Measurements from ENCODE around the gene TIRAP.

The TIRAP gene

GRCh38 chr11:126338346-126339055, 55.6 kb downstream of the TIRAP start:
- DNase-seq (ENCODE audit: low read depth) = no peak

GRCh38 chr11:126339073-126339862, 56.4 kb downstream of the TIRAP start:
- no peak for TF ChIP-seq CTCF (IDR thresholded peaks at IDR 0.05; ENCODE audit: low read length, missing control alignments)
- H3K4me3 ChIP-seq (replicated peaks; ENCODE audit: low read depth, low read length) = no peak overlapping the region
- no peak for DNase-seq (ENCODE audit: low read depth)

More at GRCh38 chr11:126338346-126339055, 55.6 kb downstream of the TIRAP start:
- no peak overlapping the region for H3K4me3 ChIP-seq (replicated peaks; ENCODE audit: low read depth, low read length)
- no peak for TF ChIP-seq CTCF (IDR thresholded peaks at IDR 0.05; ENCODE audit: low read length, missing control alignments)

GRCh38 chr11:126339863-126340434, 57.1 kb downstream of the TIRAP start:
- no peak overlapping the region for H3K4me3 ChIP-seq (replicated peaks; ENCODE audit: low read depth, low read length)
- TF ChIP-seq CTCF (IDR thresholded peaks at IDR 0.05; ENCODE audit: low read length, missing control alignments) = no peak
- peak; percentile 73 for DNase-seq (ENCODE audit: low read depth)

- no peak for TF ChIP-seq CTCF (IDR thresholded peaks at IDR 0.05; ENCODE audit: low read length, missing control alignments)
- no peak overlapping the region for H3K4me3 ChIP-seq (replicated peaks; ENCODE audit: low read depth, low read length)
- DNase-seq (ENCODE audit: low read depth) = no peak
Observed at GRCh38 chr11:126340960-126341606, 58.2 kb downstream of the TIRAP start.

- no peak overlapping the region for H3K4me3 ChIP-seq (replicated peaks; ENCODE audit: low read depth, low read length)
- DNase-seq (ENCODE audit: low read depth) = peak; percentile 72
- TF ChIP-seq CTCF (IDR thresholded peaks at IDR 0.05; ENCODE audit: low read length, missing control alignments) = no peak
Observed at GRCh38 chr11:126341760-126342161, 58.9 kb downstream of the TIRAP start.

GRCh38 chr11:126343051-126343450, 60.2 kb downstream of the TIRAP start:
- no peak overlapping the region for H3K4me3 ChIP-seq (replicated peaks; ENCODE audit: low read depth, low read length)
- no peak for DNase-seq (ENCODE audit: low read depth)
- TF ChIP-seq CTCF (IDR thresholded peaks at IDR 0.05; ENCODE audit: low read length, missing control alignments) = no peak
